Testis (tissue), 3 donors: ENCODE measurements around the gene BAG5. TPM values are rescaled to one million over a fixed set of nuclear protein-coding genes. Genes with fewer than 3 reads are reported as not detected.
A peak's percentile ranks its signal among the peaks of the same experiment; 100 is the strongest.

Source experiments
- DNase-seq: peaks from one replicate; pipeline ENCODE4 v3.0.0-alpha.2; 2019
- H3K27ac ChIP-seq, 2 donors: fragments of 200-600 bp; sonication (generic); one replicate each; pipeline ENCODE4 v1.5.1; 2019
- H3K27me3 ChIP-seq: fragments of 200-600 bp; sonication (generic); one replicate; pipeline ENCODE4 v1.5.1; 2019
- H3K36me3 ChIP-seq: fragments of 200-600 bp; sonication (generic); one replicate; pipeline ENCODE4 v1.5.1; 2017; ENCODE audit warnings: low read depth; ENCODE audit errors: missing control alignments
- H3K4me1 ChIP-seq: fragments of 200-600 bp; sonication (generic); one replicate; pipeline ENCODE4 v1.5.1; 2019
- H3K4me3 ChIP-seq, 2 donors: fragments of 200-600 bp; sonication (generic); one replicate each; pipeline ENCODE4 v1.5.1; 2017 to 2019
- H3K9me3 ChIP-seq: fragments of 200-600 bp; sonication (generic); one replicate; pipeline ENCODE4 v1.5.1; 2017
- POLR2A ChIP-seq: fragments of 450-650 bp; IDR thresholded peaks from one replicate; pipeline ENCODE4 v1.6.1; 2017; ENCODE audit warnings: antibody characterized with exemption, mild to moderate bottlenecking, moderate library complexity
- WGBS, 2 donors: methylation state at CpG; one replicate each; pipeline ENCODE4 v1.1.5; 2018; 5-methylcytosine and 5-hydroxymethylcytosine counted together
- intact Hi-C: fragments of 100-400 bp; cut with DNase I; formaldehyde crosslinking; loops from one replicate; pipeline ENCODE4 v1.15.1; 2023; ENCODE audit warnings: low total_unique reads
- polyA plus RNA-seq: library from polyadenylated mRNA; stranded (reverse); fragments of 350-450 nt; fragmentation: Illumina TruSeq; extraction: RNeasy Lipid Tissue Mini Kit (QIAGEN cat#74804); gene quantifications from one replicate; pipeline ENCODE4 v1.2.3, GENCODE V29; 2014; ENCODE audit warnings: low read depth, low replicate concordance; ENCODE audit not compliant: insufficient read depth
- total RNA-seq, 2 donors: library from RNA; depleted of rRNA; stranded (reverse); fragments of >200 nt; gene quantifications; one replicate each; pipeline ENCODE4 v1.2.3, GENCODE V29; 2016
- TF ChIP-seq, protein P1 (sequence below), 3 experiments: fragments of 450-650 bp in 2 of 3; fragments of 200-600 bp in 1 of 3; sonication (generic) in 1 of 3; IDR thresholded peaks; one replicate each; pipeline ENCODE4 v1.5.1; 2016 to 2019; ENCODE audit warnings: antibody characterized with exemption in 3 of 3, mild to moderate bottlenecking in 2 of 3, moderate library complexity in 1 of 3

The BAG5 gene
- total and polyA plus RNA-seq, 3 donors from 2014 or later: 63.4 to 202 (median 124) TPM

GRCh38 chr14:103520269-103520656 is 42.2 kb downstream of the BAG5 start:
- Histone ChIP-seq H3K27me3 (no peaks in the 10 kb centered on the region), H3K4me3 (peak overlapping the region; percentile 77 to 88), H3K36me3 (no peaks in the 10 kb centered on the region), H3K27ac (peak overlapping the region; percentile 94 to 95), H3K9me3 (no peaks in the 10 kb centered on the region), H3K4me1 (peaks cover 49% of the 10 kb centered on the region)
- DNase-seq: no peak
- no peak for TF ChIP-seq POLR2A
- TF ChIP-seq, protein P1, sequence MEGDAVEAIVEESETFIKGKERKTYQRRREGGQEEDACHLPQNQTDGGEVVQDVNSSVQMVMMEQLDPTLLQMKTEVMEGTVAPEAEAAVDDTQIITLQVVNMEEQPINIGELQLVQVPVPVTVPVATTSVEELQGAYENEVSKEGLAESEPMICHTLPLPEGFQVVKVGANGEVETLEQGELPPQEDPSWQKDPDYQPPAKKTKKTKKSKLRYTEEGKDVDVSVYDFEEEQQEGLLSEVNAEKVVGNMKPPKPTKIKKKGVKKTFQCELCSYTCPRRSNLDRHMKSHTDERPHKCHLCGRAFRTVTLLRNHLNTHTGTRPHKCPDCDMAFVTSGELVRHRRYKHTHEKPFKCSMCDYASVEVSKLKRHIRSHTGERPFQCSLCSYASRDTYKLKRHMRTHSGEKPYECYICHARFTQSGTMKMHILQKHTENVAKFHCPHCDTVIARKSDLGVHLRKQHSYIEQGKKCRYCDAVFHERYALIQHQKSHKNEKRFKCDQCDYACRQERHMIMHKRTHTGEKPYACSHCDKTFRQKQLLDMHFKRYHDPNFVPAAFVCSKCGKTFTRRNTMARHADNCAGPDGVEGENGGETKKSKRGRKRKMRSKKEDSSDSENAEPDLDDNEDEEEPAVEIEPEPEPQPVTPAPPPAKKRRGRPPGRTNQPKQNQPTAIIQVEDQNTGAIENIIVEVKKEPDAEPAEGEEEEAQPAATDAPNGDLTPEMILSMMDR (IDR thresholded peaks at IDR 0.05): no peak
- intact Hi-C loops: no loop called here
- 46 to 55% methylated on average over 10 of the region's 10 CpGs for WGBS, 2 donors

DNA sequence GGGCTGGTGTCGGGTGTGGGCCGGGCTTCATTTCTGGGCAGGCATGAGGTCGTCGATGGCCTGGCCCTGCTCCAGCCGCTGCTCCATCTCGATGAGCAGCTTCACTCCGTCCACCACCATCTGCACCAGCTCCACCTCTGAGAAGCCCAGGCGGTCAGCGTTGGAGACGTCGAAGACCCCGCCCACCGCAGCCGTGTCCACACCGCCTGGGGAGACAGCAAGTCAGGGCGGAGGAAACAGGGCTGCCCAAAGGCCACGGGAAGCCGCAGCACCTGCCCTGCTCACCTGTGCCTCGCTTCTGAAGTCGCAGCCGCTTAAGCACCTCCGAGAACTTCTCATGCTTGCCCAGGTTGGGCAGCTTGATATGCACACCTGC is 42.6 kb downstream of the BAG5 start:
- H3K27ac ChIP-seq: peak overlapping the region; percentile 94 to 95
- TF ChIP-seq POLR2A: no peak
- TF ChIP-seq, protein P1 (IDR thresholded peaks at IDR 0.05): no peak
- H3K4me3 ChIP-seq: no peak overlapping the region
- peaks cover 46% of the 10 kb centered on the region for H3K4me1 ChIP-seq
- H3K36me3 ChIP-seq: no peaks in the 10 kb centered on the region
- H3K9me3 ChIP-seq: no peaks in the 10 kb centered on the region
- intact Hi-C loops: no loop called here
- 43 to 44% methylated on average over 15 to 22 of the region's 22 CpGs for WGBS, 2 donors
- DNase-seq: no peak
- no peaks in the 10 kb centered on the region for H3K27me3 ChIP-seq

DNA sequence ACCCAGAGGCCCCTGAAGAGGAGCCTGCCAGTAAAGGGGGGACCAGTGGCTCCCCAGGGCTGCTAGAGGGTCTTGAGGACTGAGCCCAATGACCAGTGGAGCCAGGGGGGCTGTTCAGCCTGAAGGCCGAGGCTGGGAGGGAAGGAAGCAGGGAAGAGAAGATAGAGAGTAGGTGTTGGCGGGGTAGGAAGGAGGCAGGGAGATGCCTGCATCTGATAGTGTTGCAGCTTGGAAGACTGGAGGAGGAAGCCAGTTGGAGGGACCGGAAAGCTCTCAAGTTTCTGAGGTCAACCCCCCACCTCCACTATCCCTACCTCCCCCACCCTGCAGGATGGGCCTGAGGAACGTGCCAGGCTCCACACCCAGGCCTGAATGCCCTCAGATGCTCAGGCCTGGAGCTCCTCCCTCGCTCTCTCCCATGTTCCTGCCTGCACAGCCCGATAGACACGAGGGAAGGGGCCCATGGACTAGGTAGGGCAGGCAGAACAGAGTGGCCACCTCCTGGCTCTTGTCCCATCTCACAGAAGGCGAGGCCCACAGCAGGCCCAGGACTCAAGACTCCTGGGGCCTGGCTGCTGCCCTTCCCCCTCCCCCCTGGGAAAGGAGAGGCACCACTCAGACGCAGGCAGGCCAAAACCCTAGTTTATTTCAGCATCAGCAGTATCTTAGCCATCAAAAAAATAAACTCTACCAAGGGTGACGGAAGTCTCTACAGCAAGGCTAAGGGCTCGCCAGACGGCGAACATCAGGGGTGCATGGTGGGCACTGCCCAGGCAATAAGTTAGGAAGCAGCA is 43.2 kb downstream of the BAG5 start:
- no peak for DNase-seq
- WGBS, 2 donors: 28 to 34% methylated on average over 9 to 13 of the region's 13 CpGs
- TF ChIP-seq, protein P1 (IDR thresholded peaks at IDR 0.05): no peak
- TF ChIP-seq POLR2A: no peak
- Histone ChIP-seq H3K9me3 (no peaks in the 10 kb centered on the region), H3K36me3 (no peaks in the 10 kb centered on the region), H3K4me1 (peaks cover 42% of the 10 kb centered on the region), H3K4me3 (no peak overlapping the region), H3K27me3 (no peaks in the 10 kb centered on the region), H3K27ac (peak overlapping the region; percentile 22 to 95)
- intact Hi-C loops: no loop called here

- no peak for TF ChIP-seq POLR2A
- TF ChIP-seq, protein P1 (IDR thresholded peaks at IDR 0.05): peak; percentile 81 to 82 (median 81)
- H3K4me3 ChIP-seq: no peak overlapping the region
- no peaks in the 10 kb centered on the region for H3K27me3 ChIP-seq
- H3K36me3 ChIP-seq: no peaks in the 10 kb centered on the region
- no peaks in the 10 kb centered on the region for H3K9me3 ChIP-seq
- intact Hi-C loops: no loop called here
- peak overlapping the region; percentile 63 to 95 for H3K27ac ChIP-seq
- H3K4me1 ChIP-seq: peaks cover 41% of the 10 kb centered on the region
- 53 to 77% methylated on average over 4 to 9 of the region's 9 CpGs for WGBS, 2 donors
- DNase-seq: peak; percentile 71
Observed at GRCh38 chr14:103518422-103519042, 43.9 kb downstream of the BAG5 start.
